ENCODE data around the gene NFIX. TPM values are rescaled to one million over a fixed set of nuclear protein-coding genes. Genes with fewer than 3 reads are reported as not detected.

The NFIX gene
- total RNA-seq, 1 donor from 2014 or later = not detected

- no peak overlapping the region for H3K4me3 ChIP-seq (ENCODE audit: low read depth, low read length)
- TF ChIP-seq CTCF (conservative IDR thresholded peaks at IDR 0.05; ENCODE audit: low read depth, low read length) = no peak
- no peak for DNase-seq (ENCODE audit: low read depth)
Measured at GRCh38 chr19:13034636-13035035, 39.4 kb downstream of the NFIX start.

- TF ChIP-seq CTCF (conservative IDR thresholded peaks at IDR 0.05; ENCODE audit: low read depth, low read length) = no peak
- no peak overlapping the region for H3K4me3 ChIP-seq (ENCODE audit: low read depth, low read length)
Measured at GRCh38 chr19:13035820-13036365, 40.6 kb downstream of the NFIX start.

GRCh38 chr19:13036366-13036976, 41.2 kb downstream of the NFIX start:
- H3K4me3 ChIP-seq (ENCODE audit: low read depth, low read length) = no peak overlapping the region
- no peak for TF ChIP-seq CTCF (conservative IDR thresholded peaks at IDR 0.05; ENCODE audit: low read depth, low read length)
- DNase-seq (ENCODE audit: low read depth) = no peak

More at GRCh38 chr19:13035820-13036365, 40.6 kb downstream of the NFIX start:
- no peak for DNase-seq (ENCODE audit: low read depth)

GRCh38 chr19:13037161-13037560, 41.9 kb downstream of the NFIX start:
- TF ChIP-seq CTCF (conservative IDR thresholded peaks at IDR 0.05; ENCODE audit: low read depth, low read length) = no peak
- DNase-seq (ENCODE audit: low read depth) = no peak
- no peak overlapping the region for H3K4me3 ChIP-seq (ENCODE audit: low read depth, low read length)

GRCh38 chr19:13037731-13038130, 42.5 kb downstream of the NFIX start:
- no peak for DNase-seq (ENCODE audit: low read depth)
- no peak for TF ChIP-seq CTCF (conservative IDR thresholded peaks at IDR 0.05; ENCODE audit: low read depth, low read length)
- H3K4me3 ChIP-seq (ENCODE audit: low read depth, low read length) = no peak overlapping the region

- H3K4me3 ChIP-seq (ENCODE audit: low read depth, low read length) = no peak overlapping the region
- DNase-seq (ENCODE audit: low read depth) = no peak
- peak; percentile 7 for TF ChIP-seq CTCF (conservative IDR thresholded peaks at IDR 0.05; ENCODE audit: low read depth, low read length)
Measured at GRCh38 chr19:13038306-13039210, 43.3 kb downstream of the NFIX start.
